HepG2 (cell line): ENCODE measurements around the gene ACTA2.

Experiments used
- CREB1 ChIP-seq, 2 experiments: fragments of 450-650 bp in 1 of 2; IDR thresholded peaks; 2 replicates each; pipeline ENCODE4 v1.6.1; 2016 to 2017; ENCODE audit warnings: control low read depth in 1 of 2, mild to moderate bottlenecking in 1 of 2, missing compliant biosample characterization in 1 of 2, missing genetic modification characterization in 1 of 2
- POLR2AphosphoS5 ChIP-seq: IDR thresholded peaks from 2 replicates; pipeline ENCODE4 v1.6.1; 2012; ENCODE audit warnings: low read depth, low read length
- RBAK ChIP-seq: sonication (generic); formaldehyde crosslinking; IDR thresholded peaks from 2 replicates; pipeline ENCODE4 v1.5.1; 2020; ENCODE audit warnings: mild to moderate bottlenecking, missing genetic modification reagents
- SMC3 ChIP-seq: IDR thresholded peaks from 2 replicates; pipeline ENCODE4 v1.6.1; 2011; ENCODE audit warnings: low read length, improper control_type of control experiment
- TF ChIP-seq, protein P1 (sequence below): sonication (generic); formaldehyde crosslinking; IDR thresholded peaks from 2 replicates; pipeline ENCODE4 v1.4.0; 2020; ENCODE audit warnings: missing genetic modification reagents
- TF ChIP-seq, protein P2 (sequence below): sonication (generic); formaldehyde crosslinking; IDR thresholded peaks from 2 replicates; pipeline ENCODE4 v1.5.0; 2020; ENCODE audit warnings: mild to moderate bottlenecking, missing genetic modification reagents, moderate library complexity
- TF ChIP-seq, protein P3 (sequence below): sonication (generic); formaldehyde crosslinking; IDR thresholded peaks from 2 replicates; pipeline ENCODE4 v1.5.0; 2020; ENCODE audit warnings: mild to moderate bottlenecking, missing genetic modification reagents, borderline replicate concordance

DNA sequence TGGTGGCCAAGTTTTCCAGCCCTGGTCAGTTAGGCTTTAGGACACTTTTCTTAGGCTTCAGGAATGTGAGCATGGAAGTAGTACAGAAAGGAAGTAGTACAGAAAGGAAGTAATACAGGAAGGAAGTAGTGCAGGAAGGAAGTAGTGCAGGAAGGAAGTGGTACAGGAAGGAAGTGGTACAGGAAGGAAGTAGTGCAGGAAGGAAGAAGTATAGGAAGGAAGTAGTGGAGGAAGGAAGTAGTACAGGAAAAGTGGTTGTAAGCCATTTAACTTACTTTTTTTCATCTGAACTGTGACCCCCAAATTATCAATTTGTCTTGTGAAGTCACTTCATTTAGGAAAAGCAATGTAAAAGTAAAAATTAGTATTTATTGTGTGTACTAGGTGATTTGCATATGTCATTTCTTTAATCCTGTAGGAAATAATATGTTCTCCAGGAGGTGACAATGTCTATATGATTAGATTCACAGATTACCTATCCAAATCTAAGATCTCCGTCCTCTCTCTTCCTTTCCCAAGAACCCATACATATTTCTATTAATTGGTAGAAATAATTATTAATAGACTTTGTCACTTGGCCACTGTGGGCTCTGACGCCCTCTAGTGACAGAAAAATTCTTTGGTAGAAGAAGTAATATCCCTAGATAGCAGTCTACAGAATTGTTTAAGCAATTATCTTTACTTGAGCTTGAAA is 34.1 kb upstream of the ACTA2 start:
- TF ChIP-seq, protein P1, sequence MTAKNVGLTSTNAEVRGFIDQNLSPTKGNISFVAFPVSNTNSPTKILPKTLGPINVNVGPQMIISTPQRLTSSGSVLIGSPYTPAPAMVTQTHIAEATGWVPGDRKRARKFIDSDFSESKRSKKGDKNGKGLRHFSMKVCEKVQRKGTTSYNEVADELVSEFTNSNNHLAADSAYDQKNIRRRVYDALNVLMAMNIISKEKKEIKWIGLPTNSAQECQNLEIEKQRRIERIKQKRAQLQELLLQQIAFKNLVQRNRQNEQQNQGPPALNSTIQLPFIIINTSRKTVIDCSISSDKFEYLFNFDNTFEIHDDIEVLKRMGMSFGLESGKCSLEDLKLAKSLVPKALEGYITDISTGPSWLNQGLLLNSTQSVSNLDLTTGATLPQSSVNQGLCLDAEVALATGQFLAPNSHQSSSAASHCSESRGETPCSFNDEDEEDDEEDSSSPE (CRISPR knock-in tag): no peak
- TF ChIP-seq SMC3 (peak; percentile 26; the same call in 1 of the 2 replicates), POLR2AphosphoS5 (no peak), RBAK (CRISPR knock-in tag) (no peak), CREB1 (IDR thresholded peaks at IDR 0.05) (no peak), CREB1 (CRISPR knock-in tag; IDR thresholded peaks at IDR 0.05) (no peak)
- TF ChIP-seq, protein P2, sequence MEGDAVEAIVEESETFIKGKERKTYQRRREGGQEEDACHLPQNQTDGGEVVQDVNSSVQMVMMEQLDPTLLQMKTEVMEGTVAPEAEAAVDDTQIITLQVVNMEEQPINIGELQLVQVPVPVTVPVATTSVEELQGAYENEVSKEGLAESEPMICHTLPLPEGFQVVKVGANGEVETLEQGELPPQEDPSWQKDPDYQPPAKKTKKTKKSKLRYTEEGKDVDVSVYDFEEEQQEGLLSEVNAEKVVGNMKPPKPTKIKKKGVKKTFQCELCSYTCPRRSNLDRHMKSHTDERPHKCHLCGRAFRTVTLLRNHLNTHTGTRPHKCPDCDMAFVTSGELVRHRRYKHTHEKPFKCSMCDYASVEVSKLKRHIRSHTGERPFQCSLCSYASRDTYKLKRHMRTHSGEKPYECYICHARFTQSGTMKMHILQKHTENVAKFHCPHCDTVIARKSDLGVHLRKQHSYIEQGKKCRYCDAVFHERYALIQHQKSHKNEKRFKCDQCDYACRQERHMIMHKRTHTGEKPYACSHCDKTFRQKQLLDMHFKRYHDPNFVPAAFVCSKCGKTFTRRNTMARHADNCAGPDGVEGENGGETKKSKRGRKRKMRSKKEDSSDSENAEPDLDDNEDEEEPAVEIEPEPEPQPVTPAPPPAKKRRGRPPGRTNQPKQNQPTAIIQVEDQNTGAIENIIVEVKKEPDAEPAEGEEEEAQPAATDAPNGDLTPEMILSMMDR (CRISPR knock-in tag): peak; percentile 43
- TF ChIP-seq, protein P3, sequence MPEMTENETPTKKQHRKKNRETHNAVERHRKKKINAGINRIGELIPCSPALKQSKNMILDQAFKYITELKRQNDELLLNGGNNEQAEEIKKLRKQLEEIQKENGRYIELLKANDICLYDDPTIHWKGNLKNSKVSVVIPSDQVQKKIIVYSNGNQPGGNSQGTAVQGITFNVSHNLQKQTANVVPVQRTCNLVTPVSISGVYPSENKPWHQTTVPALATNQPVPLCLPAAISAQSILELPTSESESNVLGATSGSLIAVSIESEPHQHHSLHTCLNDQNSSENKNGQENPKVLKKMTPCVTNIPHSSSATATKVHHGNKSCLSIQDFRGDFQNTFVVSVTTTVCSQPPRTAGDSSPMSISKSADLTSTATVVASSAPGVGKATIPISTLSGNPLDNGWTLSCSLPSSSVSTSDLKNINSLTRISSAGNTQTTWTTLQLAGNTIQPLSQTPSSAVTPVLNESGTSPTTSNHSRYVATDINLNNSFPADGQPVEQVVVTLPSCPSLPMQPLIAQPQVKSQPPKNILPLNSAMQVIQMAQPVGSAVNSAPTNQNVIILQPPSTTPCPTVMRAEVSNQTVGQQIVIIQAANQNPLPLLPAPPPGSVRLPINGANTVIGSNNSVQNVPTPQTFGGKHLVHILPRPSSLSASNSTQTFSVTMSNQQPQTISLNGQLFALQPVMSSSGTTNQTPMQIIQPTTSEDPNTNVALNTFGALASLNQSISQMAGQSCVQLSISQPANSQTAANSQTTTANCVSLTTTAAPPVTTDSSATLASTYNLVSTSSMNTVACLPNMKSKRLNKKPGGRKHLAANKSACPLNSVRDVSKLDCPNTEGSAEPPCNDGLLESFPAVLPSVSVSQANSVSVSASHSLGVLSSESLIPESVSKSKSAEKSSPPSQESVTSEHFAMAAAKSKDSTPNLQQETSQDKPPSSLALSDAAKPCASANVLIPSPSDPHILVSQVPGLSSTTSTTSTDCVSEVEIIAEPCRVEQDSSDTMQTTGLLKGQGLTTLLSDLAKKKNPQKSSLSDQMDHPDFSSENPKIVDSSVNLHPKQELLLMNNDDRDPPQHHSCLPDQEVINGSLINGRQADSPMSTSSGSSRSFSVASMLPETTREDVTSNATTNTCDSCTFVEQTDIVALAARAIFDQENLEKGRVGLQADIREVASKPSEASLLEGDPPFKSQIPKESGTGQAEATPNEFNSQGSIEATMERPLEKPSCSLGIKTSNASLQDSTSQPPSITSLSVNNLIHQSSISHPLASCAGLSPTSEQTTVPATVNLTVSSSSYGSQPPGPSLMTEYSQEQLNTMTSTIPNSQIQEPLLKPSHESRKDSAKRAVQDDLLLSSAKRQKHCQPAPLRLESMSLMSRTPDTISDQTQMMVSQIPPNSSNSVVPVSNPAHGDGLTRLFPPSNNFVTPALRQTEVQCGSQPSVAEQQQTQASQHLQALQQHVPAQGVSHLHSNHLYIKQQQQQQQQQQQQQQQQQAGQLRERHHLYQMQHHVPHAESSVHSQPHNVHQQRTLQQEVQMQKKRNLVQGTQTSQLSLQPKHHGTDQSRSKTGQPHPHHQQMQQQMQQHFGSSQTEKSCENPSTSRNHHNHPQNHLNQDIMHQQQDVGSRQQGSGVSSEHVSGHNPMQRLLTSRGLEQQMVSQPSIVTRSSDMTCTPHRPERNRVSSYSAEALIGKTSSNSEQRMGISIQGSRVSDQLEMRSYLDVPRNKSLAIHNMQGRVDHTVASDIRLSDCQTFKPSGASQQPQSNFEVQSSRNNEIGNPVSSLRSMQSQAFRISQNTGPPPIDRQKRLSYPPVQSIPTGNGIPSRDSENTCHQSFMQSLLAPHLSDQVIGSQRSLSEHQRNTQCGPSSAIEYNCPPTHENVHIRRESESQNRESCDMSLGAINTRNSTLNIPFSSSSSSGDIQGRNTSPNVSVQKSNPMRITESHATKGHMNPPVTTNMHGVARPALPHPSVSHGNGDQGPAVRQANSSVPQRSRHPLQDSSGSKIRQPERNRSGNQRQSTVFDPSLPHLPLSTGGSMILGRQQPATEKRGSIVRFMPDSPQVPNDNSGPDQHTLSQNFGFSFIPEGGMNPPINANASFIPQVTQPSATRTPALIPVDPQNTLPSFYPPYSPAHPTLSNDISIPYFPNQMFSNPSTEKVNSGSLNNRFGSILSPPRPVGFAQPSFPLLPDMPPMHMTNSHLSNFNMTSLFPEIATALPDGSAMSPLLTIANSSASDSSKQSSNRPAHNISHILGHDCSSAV (CRISPR knock-in tag): no peak
